ENCODE measurements around the gene RBM5. TPM values are rescaled to one million over a fixed set of nuclear protein-coding genes. Genes with fewer than 3 reads are reported as not detected.

Gene RBM5
- polyA plus RNA-seq, 3 donors = 9.7 to 332 (median 18.5) TPM

DNA sequence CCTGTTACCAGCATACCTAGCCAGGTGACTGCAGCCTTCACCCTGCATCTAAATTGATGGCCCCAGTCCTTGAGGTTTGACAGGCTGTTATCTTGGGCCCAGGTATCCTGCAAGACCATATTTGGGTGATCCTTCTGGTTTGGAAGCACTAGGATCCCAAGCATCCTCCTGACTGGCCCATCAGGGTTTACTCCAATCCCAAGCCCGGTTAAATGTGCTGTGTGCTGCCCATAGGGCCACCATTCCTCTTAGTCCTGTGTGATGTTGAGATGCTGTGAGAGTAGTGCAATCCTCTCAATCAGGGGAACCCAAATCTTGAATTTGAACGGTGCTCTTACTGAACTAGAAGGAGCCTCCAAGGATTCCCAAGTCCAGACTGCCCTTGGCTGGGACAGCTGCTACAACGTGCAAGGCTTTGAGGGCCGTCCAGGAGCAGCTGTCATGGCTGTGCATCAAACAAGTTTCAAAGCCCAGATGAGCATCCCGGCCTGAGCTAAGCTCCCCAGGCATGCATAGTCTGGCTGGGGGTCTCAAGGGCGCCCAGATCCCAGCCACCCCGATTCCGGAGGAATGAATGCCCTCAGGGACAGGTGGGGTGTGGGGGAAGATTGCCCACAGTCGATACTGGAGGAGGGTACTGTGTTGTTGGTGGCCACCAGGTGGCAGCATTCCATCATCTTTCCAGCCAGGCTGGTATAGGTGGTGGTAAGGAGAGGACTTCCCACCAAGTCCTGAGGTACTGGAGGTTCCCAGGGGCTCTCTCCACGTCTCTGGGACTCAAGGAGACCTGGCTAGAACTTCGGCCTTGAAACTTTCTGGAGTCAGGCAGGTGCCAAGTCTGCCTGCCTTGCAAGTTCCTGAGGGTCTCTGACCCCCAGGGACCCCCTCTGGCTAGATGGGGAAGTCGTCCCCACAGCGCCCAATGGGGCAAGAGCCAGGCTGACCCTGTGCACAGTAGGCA lies 32.6 kb downstream of the RBM5 start:
- H3K9me3 Mint-ChIP-seq = no peaks in the 10 kb centered on the region
- peaks cover 45 to 60% of the 10 kb centered on the region in 2 donors for H3K36me3 ChIP-seq (replicated peaks in 1 of 2; ENCODE audit: control insufficient read depth in 1 of 2, insufficient read depth in 2 of 2, low read length in 2 of 2)
- H3K36me3 Mint-ChIP-seq = peaks cover 36 to 51% of the 10 kb centered on the region in 2 donors
- TF ChIP-seq, protein P1, sequence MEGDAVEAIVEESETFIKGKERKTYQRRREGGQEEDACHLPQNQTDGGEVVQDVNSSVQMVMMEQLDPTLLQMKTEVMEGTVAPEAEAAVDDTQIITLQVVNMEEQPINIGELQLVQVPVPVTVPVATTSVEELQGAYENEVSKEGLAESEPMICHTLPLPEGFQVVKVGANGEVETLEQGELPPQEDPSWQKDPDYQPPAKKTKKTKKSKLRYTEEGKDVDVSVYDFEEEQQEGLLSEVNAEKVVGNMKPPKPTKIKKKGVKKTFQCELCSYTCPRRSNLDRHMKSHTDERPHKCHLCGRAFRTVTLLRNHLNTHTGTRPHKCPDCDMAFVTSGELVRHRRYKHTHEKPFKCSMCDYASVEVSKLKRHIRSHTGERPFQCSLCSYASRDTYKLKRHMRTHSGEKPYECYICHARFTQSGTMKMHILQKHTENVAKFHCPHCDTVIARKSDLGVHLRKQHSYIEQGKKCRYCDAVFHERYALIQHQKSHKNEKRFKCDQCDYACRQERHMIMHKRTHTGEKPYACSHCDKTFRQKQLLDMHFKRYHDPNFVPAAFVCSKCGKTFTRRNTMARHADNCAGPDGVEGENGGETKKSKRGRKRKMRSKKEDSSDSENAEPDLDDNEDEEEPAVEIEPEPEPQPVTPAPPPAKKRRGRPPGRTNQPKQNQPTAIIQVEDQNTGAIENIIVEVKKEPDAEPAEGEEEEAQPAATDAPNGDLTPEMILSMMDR (IDR thresholded peaks at IDR 0.05) = peak; percentile 88
- peak; percentile 56 to 68 (median 61) for DNase-seq
- no peak overlapping the region for H2AFZ ChIP-seq (ENCODE audit: insufficient read depth, low read depth, low read length, poor library complexity, severe bottlenecking)
- H3K4me1 Mint-ChIP-seq = no peaks in the 10 kb centered on the region
- H3K27me3 ChIP-seq (ENCODE audit: control insufficient read depth in 2 of 2, insufficient read depth in 2 of 2, low read length in 2 of 2) = no peaks in the 10 kb centered on the region
- H3K9ac ChIP-seq (ENCODE audit: insufficient read depth, low read length, poor library complexity, severe bottlenecking) = no peak overlapping the region
- H3K4me1 ChIP-seq (ENCODE audit: control insufficient read depth in 1 of 2, insufficient read depth in 2 of 2, low read length in 2 of 2) = no peaks in the 10 kb centered on the region
- no peak overlapping the region for H3K4me3 Mint-ChIP-seq
- peak overlapping the region in 1 of 2 donors; percentile 6 for H3K27ac ChIP-seq (ENCODE audit: low read depth in 1 of 2, low read length in 2 of 2)
- H4K20me1 ChIP-seq (ENCODE audit: insufficient read depth, low read length) = peaks cover 72% of the 10 kb centered on the region
- peaks cover 0 to 4% (median 3%) of the 10 kb centered on the region in 3 donors for H3K27me3 Mint-ChIP-seq (ENCODE audit: low read depth in 3 of 3)
- intact Hi-C loops (cut with micrococcal nuclease) = loop anchor here (1.0 to 5.0 kb wide), 5 partner anchors 67 to 151 kb away; no protein-coding TSS in a partner anchor
- H3K4me2 ChIP-seq (replicated peaks; ENCODE audit: extremely low read depth, low read length, poor library complexity, severe bottlenecking) = no peak overlapping the region
- no peak overlapping the region for H3K4me3 ChIP-seq (replicated peaks in 1 of 3; ENCODE audit: low read depth in 2 of 3, low read length in 3 of 3)
- H3K27ac Mint-ChIP-seq = peak overlapping the region in 1 of 7 donors; percentile 45
- 56% methylated on average over 13 of the region's 13 CpGs for WGBS (ENCODE audit: insufficient coverage)
- peaks cover 5% of the 10 kb centered on the region for H3K79me2 ChIP-seq (ENCODE audit: insufficient read depth, low read length)
- H3K9me3 ChIP-seq (replicated peaks in 1 of 2; ENCODE audit: control insufficient read depth in 1 of 2, insufficient read depth in 1 of 2, low read length in 2 of 2) = no peaks in the 10 kb centered on the region

DNA sequence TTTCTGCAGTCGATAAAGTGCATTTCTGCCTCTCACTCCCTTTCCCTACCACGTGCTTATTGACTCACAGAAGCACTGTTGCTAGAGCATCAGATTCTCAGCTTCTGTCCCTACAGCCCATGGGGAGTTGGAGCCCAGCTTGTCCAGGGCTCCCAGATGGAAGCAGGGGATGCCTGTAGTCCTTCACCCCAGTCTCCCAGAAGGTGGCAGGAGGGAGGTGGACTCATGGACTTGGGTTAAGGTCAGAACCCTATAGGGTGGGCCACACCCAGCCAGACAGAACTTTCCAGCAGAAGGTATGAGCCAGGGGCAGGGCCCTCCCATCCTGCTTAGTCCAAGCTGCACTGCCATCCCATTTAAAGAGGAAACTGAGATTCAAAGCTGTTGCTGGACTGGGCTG lies 33.4 kb downstream of the RBM5 start:
- peaks cover 65% of the 10 kb centered on the region for H4K20me1 ChIP-seq (ENCODE audit: insufficient read depth, low read length)
- peak in 1 of 3 donors; percentile 3 for DNase-seq
- Mint-ChIP-seq H3K4me1 (no peaks in the 10 kb centered on the region), H3K9me3 (no peaks in the 10 kb centered on the region), H3K4me3 (peak overlapping the region in 1 of 2 donors; percentile 9), H3K36me3 (peaks cover 29 to 44% of the 10 kb centered on the region in 2 donors), H3K27me3 (ENCODE audit: low read depth in 3 of 3) (peaks cover 0 to 4% (median 2%) of the 10 kb centered on the region in 3 donors), H3K27ac (no peak overlapping the region)
- no peak overlapping the region for H3K4me3 ChIP-seq (replicated peaks in 1 of 3; ENCODE audit: low read depth in 2 of 3, low read length in 3 of 3)
- intact Hi-C loops (cut with micrococcal nuclease) = loop anchor here (5.0 kb wide), 2 partner anchors 100 to 150 kb away; no protein-coding TSS in a partner anchor
- TF ChIP-seq, protein P1 (IDR thresholded peaks at IDR 0.05) = no peak
- no CpG with 5 or more reads among the region's 2 CpGs for whole genome bisulfite sequencing (ENCODE audit: insufficient coverage)
- no peaks in the 10 kb centered on the region for H3K27me3 ChIP-seq (ENCODE audit: control insufficient read depth in 2 of 2, insufficient read depth in 2 of 2, low read length in 2 of 2)
- no peaks in the 10 kb centered on the region for H3K9me3 ChIP-seq (replicated peaks in 1 of 2; ENCODE audit: control insufficient read depth in 1 of 2, insufficient read depth in 1 of 2, low read length in 2 of 2)
- H3K4me1 ChIP-seq (ENCODE audit: control insufficient read depth in 1 of 2, insufficient read depth in 2 of 2, low read length in 2 of 2) = no peaks in the 10 kb centered on the region
- H2AFZ ChIP-seq (ENCODE audit: insufficient read depth, low read depth, low read length, poor library complexity, severe bottlenecking) = no peak overlapping the region
- peaks cover 1% of the 10 kb centered on the region for H3K79me2 ChIP-seq (ENCODE audit: insufficient read depth, low read length)
- no peak overlapping the region for H3K9ac ChIP-seq (ENCODE audit: insufficient read depth, low read length, poor library complexity, severe bottlenecking)
- H3K27ac ChIP-seq (ENCODE audit: low read depth in 1 of 2, low read length in 2 of 2) = no peak overlapping the region
- peaks cover 38 to 53% of the 10 kb centered on the region in 2 donors for H3K36me3 ChIP-seq (replicated peaks in 1 of 2; ENCODE audit: control insufficient read depth in 1 of 2, insufficient read depth in 2 of 2, low read length in 2 of 2)
- no peak overlapping the region for H3K4me2 ChIP-seq (replicated peaks; ENCODE audit: extremely low read depth, low read length, poor library complexity, severe bottlenecking)
